HT-29 (cell line): ENCODE results near the gene ULK1. TPM values are rescaled to one million over a fixed set of nuclear protein-coding genes. Genes with fewer than 3 reads are reported as not detected.
"Not testable (repeated sequence)": the region's sequence is repeated elsewhere in the genome, so short reads cannot be mapped to it uniquely, and the experiment has no call there.

ENCODE experiments used
- DNase-seq: peaks from one replicate; pipeline ENCODE4 v3.0.0-alpha.2; 2015; ENCODE audit warnings: low spot score
- total RNA-seq: library from RNA; depleted of rRNA; stranded (reverse); fragments of >200 nt; shearing (Covaris generic); gene quantifications from 2 replicates; pipeline ENCODE4 v1.2.3, GENCODE V29; 2014

ULK1 gene
- total RNA-seq, 1 experiment from 2014 or later: 9.6 TPM

DNA sequence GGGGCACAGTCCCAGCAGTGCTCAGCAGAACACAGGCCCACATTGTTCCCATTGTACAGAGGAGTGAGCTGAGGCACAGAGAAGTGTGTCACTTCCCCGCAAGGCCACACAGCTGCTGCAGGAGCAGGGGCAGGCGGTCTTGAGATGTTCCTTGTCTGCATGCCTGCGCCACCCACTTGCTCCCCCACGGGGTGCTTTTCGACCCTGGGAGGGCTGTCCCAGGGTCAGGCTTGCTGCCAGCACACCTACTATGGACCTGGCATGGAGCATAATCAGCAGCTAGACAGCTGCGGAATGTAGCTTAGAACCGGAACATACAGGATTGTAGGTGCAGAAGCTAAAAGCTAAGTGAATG is 47.5 kb downstream of the ULK1 start:
- DNase-seq: no peak

GRCh38 chr12:131942671-131943070 is 48.2 kb downstream of the ULK1 start:
- no peak for DNase-seq

DNA sequence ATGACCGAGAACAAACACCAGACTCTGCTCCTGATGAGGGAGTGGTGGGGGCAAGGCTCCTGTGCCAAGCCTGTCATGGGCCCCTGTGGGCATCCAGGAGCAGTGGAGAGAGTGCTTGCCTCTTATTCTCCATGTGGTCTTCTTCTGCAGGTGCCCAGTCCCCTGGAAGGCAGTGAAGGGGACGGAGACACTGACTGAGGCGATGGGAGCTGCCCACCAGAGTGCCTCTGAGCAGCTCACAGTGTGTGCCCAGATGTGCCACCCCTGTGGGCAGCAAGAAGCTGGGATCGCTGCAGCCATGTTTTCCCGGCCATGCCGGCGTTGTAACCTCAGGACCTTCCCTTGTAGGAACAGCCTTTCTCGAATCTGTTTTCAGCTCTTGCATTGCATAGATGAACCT is 49.0 kb downstream of the ULK1 start:
- DNase-seq: no peak

GRCh38 chr12:131943876-131944275 is 49.5 kb downstream of the ULK1 start:
- DNase-seq: no peak

DNA sequence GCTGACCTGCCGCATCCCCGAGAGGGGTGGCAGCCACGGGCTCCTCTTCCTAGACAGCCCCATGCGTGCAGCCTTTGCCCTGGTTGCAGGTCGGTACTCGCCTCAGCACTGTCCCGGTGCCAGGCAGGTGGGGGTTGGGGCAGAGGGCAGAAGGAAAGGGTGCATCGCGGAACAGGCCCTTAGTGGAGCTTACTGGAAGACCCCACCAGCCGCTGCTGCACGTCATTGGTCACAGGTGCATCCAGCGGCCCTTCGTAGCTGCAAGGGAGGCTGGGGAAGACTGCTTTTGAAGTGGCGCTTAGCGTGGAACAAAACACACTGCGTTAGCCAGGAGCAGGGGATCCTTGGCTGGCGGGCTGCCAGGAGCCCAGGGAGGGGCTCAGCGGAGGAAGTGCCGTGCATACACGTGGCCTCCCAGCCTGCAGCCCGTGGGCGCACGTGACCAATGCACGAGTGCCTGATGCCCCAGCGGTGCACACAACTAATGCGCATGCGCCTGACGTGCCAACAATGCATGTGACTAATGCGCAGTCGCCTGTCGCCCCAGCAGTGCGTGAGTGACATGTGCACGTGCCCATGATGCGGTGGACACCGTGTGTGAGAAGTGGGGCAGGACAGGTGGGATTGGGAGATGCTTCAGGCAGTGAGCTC is 50.3 kb downstream of the ULK1 start:
- no peak for DNase-seq

DNA sequence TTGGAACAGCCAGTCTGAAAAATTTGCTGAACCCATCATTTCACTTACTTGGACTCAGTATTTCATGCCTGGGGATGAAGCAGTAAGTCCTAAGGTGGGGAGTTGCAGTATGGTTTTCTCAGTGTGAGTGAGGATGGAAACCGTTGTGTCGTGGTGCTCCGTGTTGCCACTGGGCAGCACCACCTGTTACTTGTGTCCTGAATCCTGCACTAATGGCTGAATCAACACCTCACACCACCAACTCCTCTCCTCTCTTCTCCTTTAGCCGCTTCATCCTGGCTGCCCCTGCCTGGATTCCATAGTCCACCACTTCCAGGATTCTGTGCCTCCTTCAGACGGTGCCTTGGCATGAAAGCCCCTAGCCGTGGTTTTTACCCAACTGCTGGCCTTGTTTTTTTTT is 52.3 kb downstream of the ULK1 start:
- no peak for DNase-seq

DNA sequence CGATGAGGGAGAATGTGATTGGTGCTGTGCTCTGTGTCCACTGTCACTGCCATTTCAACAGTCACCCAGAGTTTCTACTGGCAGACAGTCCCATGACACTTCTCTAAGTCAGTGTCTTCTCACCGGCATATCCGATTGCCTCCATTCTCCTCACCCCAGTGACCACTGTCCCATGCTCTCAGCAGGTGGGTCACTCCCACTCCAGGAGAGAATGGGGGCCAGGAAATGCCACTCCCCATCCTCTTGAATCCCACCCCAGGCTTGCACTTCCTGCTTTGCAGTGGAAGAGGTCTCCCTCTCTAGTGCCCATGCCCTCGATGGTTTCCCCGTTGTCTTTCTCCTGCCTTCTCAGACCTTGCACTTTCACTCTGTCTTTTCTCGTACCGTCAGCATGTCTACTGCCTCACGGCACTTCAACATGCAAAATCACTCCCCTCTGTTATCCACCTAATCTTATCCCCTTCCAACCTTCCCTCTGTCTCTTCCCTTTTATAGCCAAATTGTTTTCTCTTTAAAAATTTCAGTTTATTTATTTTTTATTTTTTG is 53.1 kb downstream of the ULK1 start:
- no peak for DNase-seq

DNA sequence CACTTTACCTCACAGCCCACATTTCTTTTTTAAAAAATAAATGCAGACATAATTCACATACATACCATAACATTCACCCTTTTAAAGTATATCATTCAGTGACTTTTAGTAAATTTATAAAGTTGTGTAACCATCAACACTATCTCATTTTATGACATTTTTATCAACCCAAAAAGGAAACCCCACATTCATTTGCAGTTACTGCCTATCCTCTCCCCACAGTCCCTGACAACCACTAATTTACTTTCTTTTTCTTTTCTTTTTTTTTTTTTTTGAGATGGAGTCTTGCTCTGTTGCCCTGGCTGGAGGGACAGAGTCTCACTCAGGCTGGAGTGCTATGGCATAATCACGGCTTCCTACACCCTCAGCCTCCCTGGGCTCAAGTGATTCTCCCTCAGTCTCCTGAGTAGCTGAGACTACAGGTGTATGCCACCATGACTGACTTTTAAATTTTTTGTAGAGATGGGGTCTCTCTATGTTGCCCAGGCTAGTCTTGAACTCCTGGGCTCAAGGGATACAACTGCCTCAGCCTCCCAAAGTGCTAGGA is 53.8 kb downstream of the ULK1 start:
- DNase-seq: no peak

GRCh38 chr12:131948713-131949430 is 54.5 kb downstream of the ULK1 start:
- not testable (repeated sequence) for DNase-seq

DNA sequence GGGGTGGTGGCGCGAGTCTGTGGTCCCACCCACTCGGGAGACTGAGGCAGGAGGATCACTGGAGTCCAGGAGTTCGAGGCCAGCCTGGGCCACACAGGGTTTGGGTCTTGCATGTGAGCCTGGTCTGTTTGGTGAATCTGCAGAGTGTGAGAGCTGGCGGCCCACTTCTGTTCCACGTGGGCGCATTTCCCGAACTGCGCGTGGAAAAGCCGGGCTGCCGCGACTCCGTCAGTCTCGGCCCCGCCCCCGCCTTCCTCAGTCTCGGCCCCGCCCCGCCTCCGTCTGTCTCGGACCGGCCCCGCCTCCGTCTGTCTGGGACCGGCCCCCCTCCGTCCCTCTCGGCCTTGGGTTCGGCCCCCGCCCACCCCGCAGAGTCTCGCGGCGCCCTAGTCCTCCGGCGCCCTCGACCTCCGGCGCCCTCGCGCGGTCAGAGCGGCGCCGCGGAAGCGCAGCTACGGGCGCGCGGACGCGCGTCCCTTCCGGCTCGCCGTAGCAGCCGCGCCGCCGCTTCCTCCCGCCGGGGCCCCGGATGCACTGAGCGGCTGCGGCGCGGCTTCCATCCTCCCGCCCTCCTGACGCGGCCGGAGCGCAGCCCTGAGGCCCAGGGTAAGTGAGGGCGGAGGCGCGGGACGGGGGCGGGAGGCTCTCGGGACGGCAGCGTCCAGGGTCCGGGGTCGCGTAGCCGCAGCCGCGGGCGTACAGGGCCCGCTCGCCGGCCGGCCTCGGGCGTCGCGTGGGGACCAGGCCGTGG is 55.2 kb downstream of the ULK1 start, which contains the start of gene EP400:
EP400 (plus strand) TSS at position 512 of the 751 bp plus-strand sequence. CDS start 10,678 bp downstream, outside the sequence.
- peak; percentile 94 for DNase-seq

GRCh38 chr12:131950182-131950913 is 55.9 kb downstream of the ULK1 start:
- peak; percentile 16 for DNase-seq

DNA sequence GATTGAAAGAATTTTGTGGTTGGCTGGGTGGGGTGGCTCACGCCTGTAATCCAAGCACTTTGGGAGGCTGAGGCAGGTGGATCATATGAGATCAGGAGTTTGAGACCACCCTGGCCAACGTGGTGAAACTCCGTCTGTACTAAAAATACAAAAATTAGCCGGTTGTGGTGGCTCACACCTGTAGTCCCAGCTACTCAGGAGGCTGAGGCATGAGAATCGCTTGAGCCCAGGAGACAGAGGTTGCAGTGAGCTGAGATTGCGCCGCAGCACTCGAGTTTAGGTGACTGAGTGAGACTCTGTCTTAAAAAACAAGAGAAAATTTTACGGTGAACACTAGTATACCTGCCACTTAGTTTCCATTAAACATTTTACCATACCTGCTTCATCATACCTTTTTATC is 59.4 kb downstream of the ULK1 start:
- not testable (repeated sequence) for DNase-seq

GRCh38 chr12:131954460-131954859 is 60.0 kb downstream of the ULK1 start:
- not testable (repeated sequence) for DNase-seq

GRCh38 chr12:131959116-131959515 is 64.7 kb downstream of the ULK1 start:
- DNase-seq: no peak

DNA sequence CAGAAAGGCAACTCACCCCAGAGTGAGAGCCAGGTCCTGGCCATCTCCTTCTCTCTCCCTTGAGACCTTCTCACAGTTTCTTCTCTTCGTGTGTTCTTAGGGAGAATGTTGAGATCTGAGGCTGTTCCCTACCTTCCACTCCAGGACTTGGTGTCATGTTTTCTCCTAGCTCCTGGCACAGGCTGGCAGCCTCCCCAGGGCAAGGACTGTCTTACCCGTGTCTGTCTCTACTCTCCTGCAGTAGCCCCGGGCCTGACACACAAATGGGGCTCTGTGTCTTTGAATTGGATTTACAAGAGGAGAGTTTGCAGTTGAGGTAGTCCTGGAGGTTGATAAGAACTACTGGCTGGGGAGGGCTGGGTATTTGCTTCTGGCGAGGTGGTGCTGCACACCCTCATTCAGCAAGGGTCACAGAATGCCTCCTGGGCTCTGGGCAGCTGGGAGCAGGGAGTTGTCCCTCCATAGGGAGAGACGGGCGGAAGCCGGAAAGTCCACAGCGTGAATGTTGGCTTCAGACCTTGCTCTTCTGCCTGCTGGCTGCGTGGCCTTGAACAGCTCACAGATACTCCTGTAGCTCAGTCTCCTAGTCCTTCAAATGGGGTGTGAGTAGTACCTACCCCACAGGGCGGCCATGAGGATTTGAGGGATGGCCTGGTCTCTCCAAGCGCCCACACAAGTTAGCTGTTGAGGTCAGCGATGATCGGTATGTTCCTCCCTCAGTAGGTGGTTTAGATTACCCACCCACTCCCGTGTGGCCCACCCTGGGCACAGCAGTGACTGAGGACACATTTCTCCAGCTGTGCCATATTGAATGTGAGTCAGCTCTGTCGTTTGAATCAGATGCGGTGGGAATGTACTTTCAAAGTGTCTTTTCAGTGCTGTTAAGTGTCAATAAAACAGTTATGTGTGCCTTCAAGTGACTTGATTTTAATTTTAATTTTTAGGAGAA is 65.5 kb downstream of the ULK1 start:
- DNase-seq: no peak

DNA sequence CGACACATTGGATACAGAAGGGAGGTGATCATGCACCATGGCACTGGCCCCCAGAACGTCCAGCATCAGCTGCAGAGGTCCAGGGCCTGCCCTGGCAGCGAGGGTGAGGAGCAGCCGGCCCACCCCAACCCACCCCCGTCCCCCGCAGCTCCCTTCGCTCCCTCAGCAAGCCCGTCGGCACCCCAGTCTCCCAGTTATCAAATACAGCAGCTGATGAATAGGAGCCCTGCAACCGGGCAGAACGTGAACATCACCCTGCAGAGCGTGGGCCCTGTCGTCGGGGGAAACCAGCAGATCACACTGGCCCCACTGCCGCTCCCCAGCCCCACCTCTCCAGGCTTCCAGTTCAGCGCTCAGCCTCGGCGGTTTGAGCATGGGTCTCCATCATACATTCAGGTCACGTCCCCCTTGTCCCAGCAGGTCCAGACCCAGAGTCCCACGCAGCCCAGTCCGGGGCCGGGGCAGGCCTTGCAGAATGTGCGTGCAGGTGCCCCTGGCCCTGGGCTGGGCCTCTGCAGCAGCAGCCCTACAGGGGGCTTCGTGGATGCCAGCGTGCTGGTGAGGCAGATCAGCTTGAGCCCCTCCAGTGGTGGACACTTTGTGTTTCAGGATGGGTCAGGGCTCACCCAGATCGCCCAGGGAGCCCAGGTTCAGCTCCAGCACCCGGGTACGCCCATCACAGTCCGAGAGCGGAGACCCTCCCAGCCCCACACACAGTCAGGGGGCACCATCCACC is 66.3 kb downstream of the ULK1 start:
- DNase-seq: not testable (repeated sequence)

- not testable (repeated sequence) for DNase-seq
These were observed 66.9 kb downstream of the ULK1 start for GRCh38 chr12:131961328-131961727.

GRCh38 chr12:131962069-131962468 is 67.6 kb downstream of the ULK1 start:
- no peak for DNase-seq

- no peak for DNase-seq
These were observed 69.0 kb downstream of the ULK1 start for GRCh38 chr12:131963381-131963780.
